ENCODE data around the gene LRRC71. TPM values are rescaled to one million over a fixed set of nuclear protein-coding genes. Genes with fewer than 3 reads are reported as not detected.

The LRRC71 gene
- total RNA-seq, 1 experiment from 2014 or later, result not detected

DNA sequence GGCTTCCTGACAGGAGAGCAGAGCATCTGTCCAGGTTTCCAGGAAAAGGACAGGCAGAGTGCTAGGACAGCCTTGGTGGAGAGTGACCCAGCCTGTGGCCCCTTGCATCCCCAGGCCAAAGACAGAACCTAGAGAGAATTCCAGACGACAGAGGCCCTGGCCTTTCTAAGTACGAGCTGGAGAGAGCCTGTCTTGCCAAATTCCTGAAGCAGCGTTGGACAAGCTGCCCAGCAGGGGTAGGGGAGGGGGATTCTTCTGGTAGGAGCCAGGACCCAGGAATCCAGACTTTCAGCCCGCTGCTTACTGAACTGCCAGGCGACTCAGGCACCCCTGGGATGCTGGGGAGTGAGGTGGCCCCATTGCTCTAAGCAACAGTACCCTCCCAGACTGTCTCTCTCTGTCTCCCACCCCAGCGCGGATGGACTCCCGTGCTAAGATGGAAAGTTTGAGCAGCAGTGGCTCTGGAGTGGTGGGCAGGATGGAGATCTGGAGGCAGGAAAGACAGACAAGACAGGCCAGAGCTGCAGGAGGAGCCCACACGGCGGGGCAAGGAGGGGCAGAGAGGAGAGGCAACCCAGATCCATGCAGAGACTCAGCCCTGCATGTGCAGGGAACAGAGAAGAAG, 35.8 kb upstream of the LRRC71 start:
- Histone ChIP-seq H3K36me3 (no peaks in the 10 kb centered on the region), H3K4me3 (no peak overlapping the region), H3K4me1 (replicated peaks) (no peaks in the 10 kb centered on the region), H3K27ac (no peak overlapping the region), H3K9me3 (replicated peaks) (no peaks in the 10 kb centered on the region), H3K27me3 (replicated peaks) (peaks cover 17% of the 10 kb centered on the region; the same call in 1 of the 2 replicates)
- DNase-seq (ENCODE audit: low read depth in 1 of 2, low spot score in 2 of 2), result no peak

DNA sequence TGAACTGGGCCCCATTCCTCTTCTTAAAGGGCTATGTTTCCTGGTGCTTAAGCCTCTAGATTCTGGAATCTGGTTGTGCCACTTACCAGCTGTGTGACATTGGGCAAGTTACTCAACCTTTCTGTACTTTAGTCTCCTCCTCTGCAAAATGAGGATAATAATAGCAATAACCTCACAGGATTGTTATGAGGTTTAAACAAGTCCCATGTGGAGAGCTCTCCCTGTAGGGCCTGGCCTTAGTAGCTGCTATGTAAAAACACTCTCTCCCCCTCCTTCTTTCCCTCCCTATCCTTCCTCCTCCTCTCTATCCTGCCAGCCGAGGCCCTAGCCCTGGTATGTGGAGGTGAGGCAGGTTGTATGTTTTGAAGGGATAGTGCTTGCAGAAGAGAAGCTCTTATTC, 35.1 kb upstream of the LRRC71 start:
- Histone ChIP-seq H3K27ac (no peak overlapping the region), H3K9me3 (replicated peaks) (no peaks in the 10 kb centered on the region), H3K4me3 (no peak overlapping the region), H3K27me3 (replicated peaks) (peaks cover 10% of the 10 kb centered on the region; the same call in 1 of the 2 replicates), H3K36me3 (no peaks in the 10 kb centered on the region), H3K4me1 (replicated peaks) (no peaks in the 10 kb centered on the region)
- no peak for DNase-seq (ENCODE audit: low read depth in 1 of 2, low spot score in 2 of 2)

- H3K27me3 ChIP-seq (replicated peaks), result peaks cover 4% of the 10 kb centered on the region; the same call in 1 of the 2 replicates
- H3K36me3 ChIP-seq, result no peaks in the 10 kb centered on the region
- DNase-seq (ENCODE audit: low read depth in 1 of 2, low spot score in 2 of 2), result no peak
- no peaks in the 10 kb centered on the region for H3K9me3 ChIP-seq (replicated peaks)
- H3K27ac ChIP-seq, result no peak overlapping the region
- H3K4me3 ChIP-seq, result no peak overlapping the region
- no peaks in the 10 kb centered on the region for H3K4me1 ChIP-seq (replicated peaks)
Observed at GRCh38 chr1:156885880-156886355, 34.5 kb upstream of the LRRC71 start.

GRCh38 chr1:156886583-156887281, 33.7 kb upstream of the LRRC71 start:
- Histone ChIP-seq H3K27me3 (replicated peaks) (peaks cover 3% of the 10 kb centered on the region; the same call in 1 of the 2 replicates), H3K27ac (no peak overlapping the region), H3K4me3 (no peak overlapping the region), H3K9me3 (replicated peaks) (no peaks in the 10 kb centered on the region), H3K4me1 (replicated peaks) (no peaks in the 10 kb centered on the region), H3K36me3 (no peaks in the 10 kb centered on the region)
- DNase-seq (ENCODE audit: low read depth in 1 of 2, low spot score in 2 of 2), result no peak

- Histone ChIP-seq H3K4me1 (replicated peaks) (peaks cover 4% of the 10 kb centered on the region; the same call in 1 of the 2 replicates), H3K36me3 (no peaks in the 10 kb centered on the region), H3K27ac (no peak overlapping the region), H3K4me3 (no peak overlapping the region), H3K9me3 (replicated peaks) (no peaks in the 10 kb centered on the region), H3K27me3 (replicated peaks) (peaks cover 6% of the 10 kb centered on the region)
- DNase-seq (ENCODE audit: low read depth in 1 of 2, low spot score in 2 of 2), result no peak
Observed at GRCh38 chr1:156887317-156887716, 33.1 kb upstream of the LRRC71 start.

GRCh38 chr1:156887734-156888133, 32.7 kb upstream of the LRRC71 start:
- Histone ChIP-seq H3K4me1 (replicated peaks) (peaks cover 4% of the 10 kb centered on the region; the same call in 1 of the 2 replicates), H3K4me3 (no peak overlapping the region), H3K27ac (no peak overlapping the region), H3K9me3 (replicated peaks) (no peaks in the 10 kb centered on the region), H3K36me3 (no peaks in the 10 kb centered on the region), H3K27me3 (replicated peaks) (peaks cover 6% of the 10 kb centered on the region)
- DNase-seq (ENCODE audit: low read depth in 1 of 2, low spot score in 2 of 2), result no peak

DNA sequence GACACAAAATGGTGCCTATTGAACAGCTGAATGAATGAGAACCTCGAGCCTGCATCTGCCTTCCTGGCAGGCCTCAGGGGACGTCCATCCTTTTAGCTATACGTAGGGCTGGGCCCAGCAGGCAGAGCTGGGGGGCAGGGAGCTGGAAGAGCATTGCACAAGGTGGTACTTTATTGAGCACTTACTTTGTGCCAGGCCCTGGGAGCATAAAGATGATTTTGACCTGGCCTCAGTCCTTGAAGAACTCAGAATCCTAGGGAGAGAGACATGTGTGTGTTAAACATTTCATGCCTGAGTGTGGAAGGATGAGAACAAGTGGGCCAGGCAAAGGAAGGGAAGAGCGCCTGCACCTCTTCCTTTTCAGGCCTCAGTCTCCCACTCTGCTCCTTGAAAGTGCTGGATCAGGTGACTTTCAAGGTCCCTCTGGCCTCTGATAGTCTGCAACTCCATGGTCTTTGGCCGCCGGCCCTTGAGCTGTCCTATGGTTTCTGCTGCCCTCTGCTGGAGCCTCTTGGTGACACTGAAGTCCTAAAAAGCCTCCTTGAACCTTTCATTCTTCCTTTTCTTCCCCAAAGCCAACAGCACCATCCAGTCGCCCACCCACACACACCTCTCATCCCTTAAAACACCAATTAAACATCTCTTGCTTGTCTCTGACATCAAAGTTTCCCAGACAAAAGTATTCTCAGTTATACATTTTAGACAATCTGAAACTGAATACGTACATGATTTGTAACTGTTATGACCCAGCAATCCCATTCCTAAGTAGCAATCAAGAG, 30.4 kb upstream of the LRRC71 start:
- Histone ChIP-seq H3K4me3 (no peak overlapping the region), H3K36me3 (no peaks in the 10 kb centered on the region), H3K9me3 (replicated peaks) (no peaks in the 10 kb centered on the region), H3K27me3 (replicated peaks) (peaks cover 6% of the 10 kb centered on the region), H3K4me1 (replicated peaks) (peaks cover 10% of the 10 kb centered on the region), H3K27ac (no peak overlapping the region)
- peak; percentile 51 to 76 for DNase-seq (ENCODE audit: low read depth in 1 of 2, low spot score in 2 of 2)

GRCh38 chr1:156892190-156893047, 28.0 kb upstream of the LRRC71 start:
- Histone ChIP-seq H3K9me3 (replicated peaks) (no peaks in the 10 kb centered on the region), H3K36me3 (no peaks in the 10 kb centered on the region), H3K27ac (no peak overlapping the region), H3K27me3 (replicated peaks) (peaks cover 4% of the 10 kb centered on the region; the same call in 1 of the 2 replicates), H3K4me3 (no peak overlapping the region), H3K4me1 (replicated peaks) (peaks cover 34% of the 10 kb centered on the region)
- peak; percentile 72 to 94 for DNase-seq (ENCODE audit: low read depth in 1 of 2, low spot score in 2 of 2)

GRCh38 chr1:156893048-156893953, 27.1 kb upstream of the LRRC71 start, which contains the start of gene PEAR1:
Gene PEAR1 (plus strand): TSS chr1:156893718. CDS start chr1:156903927, 10,209 bp downstream.
- Histone ChIP-seq H3K4me3 (no peak within 1 kb of the TSS), H3K9me3 (replicated peaks) (no peaks in the 10 kb centered on the region), H3K36me3 (no peaks in the 10 kb centered on the region), H3K27me3 (replicated peaks) (peaks cover 4% of the 10 kb centered on the region; the same call in 1 of the 2 replicates), H3K4me1 (replicated peaks) (peaks cover 43% of the 10 kb centered on the region), H3K27ac (no peak within 1 kb of the TSS)
- no peak for DNase-seq (ENCODE audit: low read depth in 1 of 2, low spot score in 2 of 2)

DNA sequence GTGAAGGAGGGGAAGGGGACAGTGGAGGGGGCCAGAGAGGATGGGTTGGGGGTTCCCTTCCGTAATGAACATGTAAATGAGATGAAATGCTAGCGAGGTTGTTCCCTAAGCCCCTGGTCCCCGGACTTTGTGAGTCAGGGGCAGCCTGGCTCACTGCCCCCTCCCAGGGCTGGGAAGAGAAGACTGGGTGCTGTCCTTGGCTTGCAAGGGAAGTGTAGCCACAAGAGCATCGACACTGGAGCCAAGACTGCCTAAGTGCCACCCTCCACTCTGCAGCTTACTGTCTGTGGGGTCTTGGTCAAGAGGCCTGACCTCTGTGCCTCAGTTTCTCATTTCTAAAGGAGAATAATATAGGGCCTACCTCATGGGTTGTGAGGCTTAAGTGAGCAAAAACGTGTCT, 26.4 kb upstream of the LRRC71 start:
- Histone ChIP-seq H3K4me1 (replicated peaks) (peaks cover 50% of the 10 kb centered on the region), H3K27ac (no peak overlapping the region)
- DNase-seq (ENCODE audit: low read depth in 1 of 2, low spot score in 2 of 2), result no peak

GRCh38 chr1:156894711-156895454, 25.5 kb upstream of the LRRC71 start:
- Histone ChIP-seq H3K27ac (peak overlapping the region; percentile 98), H3K36me3 (no peaks in the 10 kb centered on the region), H3K9me3 (replicated peaks) (no peaks in the 10 kb centered on the region), H3K4me1 (replicated peaks) (peaks cover 52% of the 10 kb centered on the region), H3K27me3 (replicated peaks) (peaks cover 4% of the 10 kb centered on the region; the same call in 1 of the 2 replicates), H3K4me3 (no peak overlapping the region)
- DNase-seq (ENCODE audit: low read depth in 1 of 2, low spot score in 2 of 2), result no peak

More for the DNA sequence above, 26.4 kb upstream of the LRRC71 start:
- Histone ChIP-seq H3K4me3 (no peak overlapping the region), H3K9me3 (replicated peaks) (no peaks in the 10 kb centered on the region), H3K36me3 (no peaks in the 10 kb centered on the region), H3K27me3 (replicated peaks) (peaks cover 4% of the 10 kb centered on the region; the same call in 1 of the 2 replicates)

- DNase-seq (ENCODE audit: low read depth in 1 of 2, low spot score in 2 of 2), result peak in 1 of 2 experiments; percentile 28
- H3K4me1 ChIP-seq (replicated peaks), result peaks cover 52% of the 10 kb centered on the region
- H3K27me3 ChIP-seq (replicated peaks), result peaks cover 4% of the 10 kb centered on the region; the same call in 1 of the 2 replicates
- H3K36me3 ChIP-seq, result no peaks in the 10 kb centered on the region
- no peaks in the 10 kb centered on the region for H3K9me3 ChIP-seq (replicated peaks)
- peak overlapping the region; percentile 98 for H3K27ac ChIP-seq
- no peak overlapping the region for H3K4me3 ChIP-seq
Observed at GRCh38 chr1:156895455-156895812, 25.0 kb upstream of the LRRC71 start.
